Ammon's horn (tissue), 1 donor: ENCODE results near the gene HDHD2.
A peak's percentile ranks its signal among the peaks of the same experiment; 100 is the strongest.
"Not testable (repeated sequence)": the region's sequence is repeated elsewhere in the genome, so short reads cannot be mapped to it uniquely, and the experiment has no call there.

ENCODE experiments used
- DNase-seq: peaks from one replicate; pipeline ENCODE4 v3.0.0-alpha.2; 2016; ENCODE audit warnings: low spot score

HDHD2 gene, protein sequence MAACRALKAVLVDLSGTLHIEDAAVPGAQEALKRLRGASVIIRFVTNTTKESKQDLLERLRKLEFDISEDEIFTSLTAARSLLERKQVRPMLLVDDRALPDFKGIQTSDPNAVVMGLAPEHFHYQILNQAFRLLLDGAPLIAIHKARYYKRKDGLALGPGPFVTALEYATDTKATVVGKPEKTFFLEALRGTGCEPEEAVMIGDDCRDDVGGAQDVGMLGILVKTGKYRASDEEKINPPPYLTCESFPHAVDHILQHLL

DNA sequence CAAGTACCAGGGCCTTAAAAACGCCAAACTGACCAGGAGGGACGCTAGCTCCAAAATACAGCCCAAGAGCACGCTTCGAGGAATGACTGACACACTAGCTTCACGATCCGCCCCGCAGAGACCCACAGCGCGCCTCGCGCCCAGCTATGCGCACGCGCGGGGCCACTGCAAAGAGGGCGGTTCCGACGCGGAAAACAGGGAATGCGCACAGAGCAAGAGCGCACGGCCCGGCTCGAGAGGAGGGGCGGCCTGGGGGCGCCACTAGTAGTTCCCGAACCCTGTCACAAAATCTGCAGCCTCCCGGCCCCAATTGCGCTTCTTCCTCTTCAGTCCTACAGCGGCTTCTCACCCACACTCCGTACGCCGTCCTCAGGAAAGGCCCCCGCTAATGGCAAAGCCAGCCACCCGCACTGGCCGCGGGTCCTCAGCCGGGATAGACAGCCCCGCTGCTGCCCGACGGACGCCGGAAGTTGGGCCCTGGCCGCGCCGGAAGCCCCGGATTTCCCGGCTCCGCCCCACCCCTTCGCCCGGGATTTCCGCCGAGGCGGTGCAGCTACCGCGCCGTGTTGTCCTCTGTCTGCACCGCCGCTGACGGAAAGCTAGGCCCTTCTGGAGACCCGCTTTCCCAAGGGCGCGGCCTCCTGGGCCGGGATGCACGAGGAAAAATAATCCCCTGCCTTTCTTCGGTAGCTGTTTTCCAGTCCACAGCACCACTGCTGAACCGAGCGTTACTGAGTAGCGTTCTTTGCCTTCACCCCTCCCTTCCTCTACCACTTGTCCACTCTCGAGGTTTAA, at the start of gene HDHD2:
TSS of gene HDHD2 (minus strand) at position 472 of the 795 bp plus-strand sequence. CDS start 14,061 bp downstream, outside the sequence.
- DNase-seq = peak; percentile 81

DNA sequence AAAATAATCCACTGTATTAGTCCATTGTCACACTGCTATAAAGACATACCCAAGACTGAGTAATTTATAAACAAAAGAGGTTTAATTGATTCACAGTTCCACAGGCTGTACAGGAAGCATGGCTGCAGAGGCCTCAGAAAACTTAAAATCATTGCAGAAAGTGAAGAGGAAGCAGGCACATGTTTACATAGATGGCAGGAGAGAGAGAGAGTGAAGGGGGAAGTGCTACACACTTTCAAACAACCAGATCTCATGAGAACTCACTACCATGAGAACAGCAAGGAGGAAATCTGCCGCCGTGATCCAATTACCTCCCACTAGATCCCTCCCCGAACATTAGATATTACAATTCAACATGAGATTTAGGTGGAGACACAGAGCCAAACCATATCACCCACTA, 45.7 kb upstream of the HDHD2 start:
- not testable (repeated sequence) for DNase-seq

DNA sequence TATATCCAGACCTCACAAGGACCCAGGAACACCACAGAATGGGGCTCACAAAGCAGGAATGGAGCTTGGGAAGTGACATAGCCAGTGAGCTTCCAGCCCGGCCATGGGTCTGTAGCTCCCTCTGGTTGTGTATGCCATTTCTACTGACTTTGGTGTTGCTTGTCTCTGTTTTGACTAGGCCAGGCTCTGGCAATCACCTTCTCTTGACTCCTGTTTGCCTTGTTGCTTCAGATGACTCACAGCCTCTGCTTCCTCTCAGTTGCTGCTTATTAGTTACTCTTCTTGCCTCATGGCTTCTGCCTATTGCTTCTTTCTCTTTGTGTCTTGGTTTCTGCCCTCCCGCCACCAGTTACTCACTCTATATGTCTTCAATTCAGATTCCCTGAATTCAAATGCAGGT, 41.7 kb upstream of the HDHD2 start:
- DNase-seq = no peak

DNA sequence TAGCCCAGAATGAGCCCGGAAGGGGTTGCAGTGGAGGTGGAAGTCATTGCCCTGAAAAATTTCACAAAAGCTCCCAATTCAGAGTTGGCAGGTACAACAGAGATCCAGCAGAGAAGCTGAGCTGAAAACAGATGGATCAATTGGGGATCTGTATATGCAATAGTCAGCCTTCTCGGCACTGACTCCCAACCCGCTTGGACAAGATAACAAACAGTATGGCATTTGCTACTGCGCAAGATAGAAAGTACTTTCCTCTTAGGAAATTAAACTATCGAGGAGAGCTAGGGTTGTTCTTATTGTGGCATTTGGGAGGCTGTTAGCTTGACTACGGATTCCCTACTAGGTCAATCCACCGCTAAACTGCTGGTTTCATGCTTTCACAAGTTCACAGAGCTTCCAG, 37.4 kb upstream of the HDHD2 start:
- DNase-seq = no peak

DNA sequence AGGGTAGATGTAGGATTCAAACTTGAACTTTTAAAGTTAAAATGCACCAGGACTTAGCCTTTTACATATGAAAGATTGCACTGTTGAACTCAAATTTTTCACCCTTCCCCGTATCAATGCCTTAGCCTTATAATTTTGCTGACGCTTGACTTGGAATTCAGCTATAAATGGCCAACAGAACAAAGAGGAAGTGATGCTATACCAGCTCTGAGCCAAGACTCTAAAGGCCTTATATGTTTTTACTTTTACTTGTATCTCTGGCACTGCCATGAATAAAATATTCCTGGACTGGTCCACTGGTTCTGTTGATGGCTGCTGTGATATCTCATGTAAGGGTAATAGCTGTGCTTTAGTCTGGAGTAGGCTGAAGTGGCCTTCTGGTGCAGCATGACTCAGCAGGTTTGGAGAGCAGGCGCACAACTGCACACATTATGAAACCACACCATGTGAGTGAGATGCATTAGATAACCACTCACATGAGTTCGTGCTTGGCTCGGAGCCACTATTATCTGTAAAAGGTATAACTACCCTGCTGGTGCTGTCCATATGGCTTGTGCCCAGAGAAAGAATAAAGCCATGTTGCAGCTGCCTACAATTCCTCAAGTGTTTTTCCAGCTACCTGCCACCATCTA, 34.2 kb upstream of the HDHD2 start:
- no peak for DNase-seq

DNA sequence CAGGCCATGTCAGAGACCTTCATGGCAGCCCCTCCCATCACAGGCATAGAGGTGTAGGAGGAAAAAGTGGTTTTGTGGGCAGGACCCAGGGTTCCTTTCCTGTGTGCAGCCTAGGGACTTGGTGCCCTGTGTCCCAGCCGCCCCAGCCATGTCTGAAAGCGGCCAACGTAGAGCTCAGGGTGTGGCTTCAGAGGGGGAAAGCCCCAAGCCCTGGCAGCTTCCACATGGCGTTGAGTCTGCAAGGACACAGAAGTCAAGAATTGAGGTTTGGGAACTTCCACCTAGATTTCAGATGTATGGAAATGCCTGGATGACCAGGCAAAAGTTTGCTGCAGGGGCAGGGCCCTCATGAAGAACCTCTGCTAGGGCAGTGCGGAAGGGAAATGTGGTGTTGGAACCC, 31.9 kb upstream of the HDHD2 start:
- not testable (repeated sequence) for DNase-seq

DNA sequence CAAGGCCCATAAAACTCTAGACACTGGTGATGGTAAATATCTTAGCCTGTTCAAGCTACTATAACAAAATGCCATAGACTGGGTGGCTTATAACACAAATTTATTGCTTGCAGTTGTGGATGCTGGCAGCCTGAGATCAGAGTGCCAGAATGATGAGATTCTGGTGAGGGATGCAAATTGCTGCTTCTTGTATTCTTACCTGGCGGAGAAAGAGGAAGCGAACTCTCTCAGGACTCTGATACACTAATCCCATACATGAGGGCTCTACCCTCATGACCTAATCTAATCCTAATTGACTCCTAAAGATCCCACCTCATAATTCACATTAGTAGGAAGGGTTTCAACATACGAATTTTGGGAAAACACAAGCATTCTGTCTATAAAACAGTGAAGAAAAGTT, 30.5 kb upstream of the HDHD2 start:
- no peak for DNase-seq

DNA sequence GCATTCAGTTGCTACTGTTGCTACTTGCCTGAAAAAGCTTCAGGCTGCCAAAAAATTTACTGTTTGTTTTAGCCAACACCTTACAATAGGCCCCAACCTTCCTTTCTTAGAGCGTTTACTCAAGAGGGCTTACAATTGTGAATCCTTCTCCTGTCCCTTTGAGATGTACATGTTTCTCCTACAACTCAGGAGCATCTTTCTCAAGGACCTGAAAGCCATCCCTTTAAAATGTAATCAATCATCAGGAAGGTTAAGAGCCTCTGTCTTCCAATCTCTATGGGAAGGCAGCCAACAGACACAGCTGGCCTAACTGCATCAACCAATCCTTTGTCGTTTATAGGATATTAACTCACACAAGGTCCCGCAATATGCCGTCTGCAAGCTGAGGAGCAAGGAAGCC, 29.2 kb upstream of the HDHD2 start:
- no peak for DNase-seq

DNA sequence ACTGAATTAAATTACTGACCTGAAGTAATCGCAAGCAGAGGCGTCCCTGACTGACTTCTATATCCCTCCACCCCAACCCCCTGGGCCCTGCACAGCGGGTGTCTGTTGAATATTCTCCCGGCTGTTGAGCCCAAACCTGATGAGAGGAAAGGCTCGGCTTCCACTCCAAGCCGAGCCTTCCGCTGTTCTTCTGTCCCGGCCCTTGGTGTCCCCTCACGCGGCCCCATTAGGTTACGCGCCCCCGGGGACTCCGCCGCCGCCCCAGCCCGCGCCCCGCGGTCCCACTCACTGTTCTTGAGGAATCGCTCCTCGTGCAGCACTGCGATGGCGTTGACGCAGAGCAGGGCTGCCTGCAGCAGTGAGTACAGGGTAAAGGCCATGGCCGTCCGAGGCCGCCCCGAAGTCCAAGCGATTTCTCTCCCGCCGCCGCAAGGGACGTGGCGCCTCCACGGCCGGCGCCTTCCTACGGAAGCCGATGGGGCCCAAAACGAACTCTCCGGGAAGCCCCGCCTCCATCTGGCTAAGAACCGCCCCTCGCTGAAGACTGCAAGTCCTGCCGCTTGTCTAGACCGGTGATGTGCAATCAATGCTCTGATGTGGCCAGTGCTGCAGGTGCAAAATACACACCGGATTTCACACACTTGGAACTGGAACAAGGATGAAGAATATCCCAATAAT, 25.7 kb upstream of the HDHD2 start, which contains the start of gene IER3IP1:
TSS of gene IER3IP1 (minus strand) at position 467 of the 678 bp plus-strand sequence. CDS start at position 380, 87 bp downstream.
- DNase-seq = peak; percentile 91

DNA sequence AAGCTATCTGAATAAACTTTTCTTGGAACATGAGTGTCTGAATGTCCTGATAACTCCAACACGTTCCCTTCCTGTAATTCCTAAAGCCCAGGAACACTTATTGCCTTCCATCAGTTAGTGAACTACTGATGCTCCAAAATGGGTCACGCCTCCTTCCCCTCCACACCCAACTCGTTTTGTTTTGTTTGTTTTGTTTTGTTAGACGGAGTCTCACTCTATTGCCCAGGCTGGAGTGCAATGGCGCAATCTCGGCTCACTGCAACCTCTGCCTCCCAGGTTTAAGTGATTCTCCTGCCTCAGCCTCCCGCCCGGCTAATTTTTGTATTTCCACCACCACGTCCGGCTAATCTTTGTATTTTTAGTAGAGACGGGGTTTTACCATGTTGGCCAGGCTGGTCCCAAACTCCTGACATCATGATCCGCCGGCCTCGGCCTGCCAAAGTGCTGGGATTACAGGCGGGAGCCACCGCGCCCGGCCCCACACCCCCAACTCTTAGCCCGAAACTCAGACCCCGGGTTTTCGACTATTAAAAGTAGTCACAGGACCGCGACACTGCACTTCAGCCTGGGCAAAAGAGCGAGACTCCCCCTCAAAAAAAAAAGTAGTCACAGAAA, 25.1 kb upstream of the HDHD2 start:
- no peak for DNase-seq

DNA sequence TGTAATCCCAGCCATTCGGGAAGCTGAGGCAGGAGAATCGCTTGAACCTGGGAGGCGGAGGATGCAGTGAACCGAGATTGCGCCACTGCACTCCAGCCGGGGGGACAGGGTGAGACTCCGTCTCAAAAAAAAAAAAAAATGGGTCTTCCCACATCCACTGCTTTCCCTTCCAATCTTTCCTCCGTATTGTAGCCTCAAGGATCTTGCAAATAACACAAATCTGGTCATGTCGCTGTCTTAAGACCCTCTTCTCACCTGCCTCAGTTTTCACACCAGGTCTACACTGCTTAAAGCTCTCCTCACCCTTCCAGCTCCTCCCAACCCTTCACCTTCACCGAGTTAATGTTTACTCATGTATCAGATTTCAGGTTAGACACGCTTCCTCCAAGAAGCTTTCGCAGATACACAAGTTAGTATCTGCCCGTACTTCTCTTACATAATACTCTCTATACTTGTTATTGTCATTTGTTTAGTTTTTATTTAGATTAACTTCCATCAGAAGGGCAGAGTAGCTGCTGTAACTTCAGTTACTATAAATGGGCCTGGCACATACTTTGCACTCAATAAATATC, 24.3 kb upstream of the HDHD2 start:
- DNase-seq = no peak

DNA sequence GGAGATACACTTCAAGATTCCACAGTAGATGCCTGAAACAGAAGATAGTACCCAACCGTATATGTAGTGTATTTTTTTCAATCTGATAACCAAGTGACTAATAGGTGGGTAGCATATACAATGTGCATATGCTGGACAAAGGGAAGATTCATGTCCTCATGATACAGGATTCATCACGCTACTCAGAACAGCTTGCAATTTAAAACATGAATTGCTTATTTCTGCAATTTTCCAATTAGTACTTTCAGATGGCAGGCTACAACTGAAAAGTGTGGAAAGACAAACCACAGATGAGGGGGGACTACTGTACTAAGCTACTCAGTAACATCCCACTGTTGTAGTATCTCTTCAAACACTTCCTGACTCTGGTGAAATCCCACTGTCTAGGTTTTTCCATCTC, 22.2 kb upstream of the HDHD2 start:
- no peak for DNase-seq

DNA sequence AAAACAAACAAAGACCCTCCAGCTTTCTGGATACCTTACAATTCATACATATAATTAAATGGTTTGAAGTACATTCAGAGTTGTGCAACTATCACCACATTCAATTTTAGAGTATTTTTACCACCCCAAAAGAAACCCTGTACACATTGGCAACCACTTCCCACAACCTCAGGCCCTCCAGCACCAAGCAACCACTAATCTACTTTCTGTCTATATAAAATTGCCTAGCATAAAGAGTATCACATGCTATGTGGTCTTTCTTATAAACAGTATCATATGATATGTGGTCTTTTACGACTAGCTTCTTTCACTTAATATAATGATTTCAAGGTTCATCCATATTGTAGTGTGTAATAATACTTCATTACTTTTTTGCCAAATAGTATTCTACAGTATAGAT, 18.6 kb upstream of the HDHD2 start:
- DNase-seq = no peak

DNA sequence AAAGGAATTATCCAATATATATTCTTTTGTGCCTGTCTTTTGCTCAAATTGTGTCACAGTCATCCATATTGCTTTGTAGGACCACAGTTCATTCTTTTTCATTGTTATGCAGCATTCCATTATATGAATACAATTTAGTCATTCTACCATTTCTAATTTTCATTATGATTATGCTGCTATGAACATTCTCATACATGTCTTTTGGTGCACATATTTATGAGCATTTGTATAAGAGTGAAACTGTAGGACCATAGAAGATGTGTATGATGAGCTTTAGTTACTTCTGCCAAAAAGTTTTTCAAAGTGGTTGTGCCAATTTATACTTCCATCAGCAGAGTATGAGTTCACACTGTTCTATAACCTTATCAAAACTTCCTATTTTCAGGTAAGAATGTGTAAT, 18.2 kb upstream of the HDHD2 start:
- DNase-seq = no peak

DNA sequence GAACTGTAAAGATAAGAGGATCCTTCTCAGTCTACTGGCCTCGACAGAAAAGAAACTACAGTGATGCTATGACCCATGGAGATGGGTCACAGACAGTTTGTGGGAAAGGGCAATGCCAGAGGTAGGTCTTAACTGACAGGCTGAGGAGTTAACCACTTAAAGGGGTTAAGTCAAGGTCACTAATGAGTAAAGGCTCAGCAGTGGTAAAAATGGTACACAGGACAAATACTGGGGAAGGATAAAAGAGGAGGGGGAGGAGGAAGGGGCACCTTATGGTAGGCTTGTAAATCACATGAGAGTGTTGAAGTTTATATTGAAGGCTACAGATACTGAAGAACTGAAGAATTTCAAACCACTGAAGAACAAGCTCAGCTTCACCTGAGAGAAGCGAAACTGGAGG, 16.0 kb upstream of the HDHD2 start:
- DNase-seq = no peak

DNA sequence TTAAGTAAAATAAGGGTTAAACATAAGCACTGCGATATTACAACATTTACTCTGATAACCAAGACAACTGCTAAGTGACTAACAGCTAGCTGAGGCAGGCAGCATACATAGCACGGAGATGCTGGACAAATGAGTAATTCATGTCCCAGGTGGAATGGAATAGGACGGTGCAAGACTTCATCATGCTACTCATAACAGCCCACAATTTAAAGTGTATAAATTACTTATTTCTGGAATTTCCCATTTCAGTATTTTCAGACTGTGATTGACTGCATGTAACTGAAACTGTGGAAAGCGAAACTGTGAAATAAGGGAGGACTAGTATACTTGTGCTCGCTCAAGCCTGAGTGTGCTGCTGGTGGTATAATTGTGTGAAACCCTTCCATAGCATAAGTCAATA, 12.9 kb upstream of the HDHD2 start:
- no peak for DNase-seq

DNA sequence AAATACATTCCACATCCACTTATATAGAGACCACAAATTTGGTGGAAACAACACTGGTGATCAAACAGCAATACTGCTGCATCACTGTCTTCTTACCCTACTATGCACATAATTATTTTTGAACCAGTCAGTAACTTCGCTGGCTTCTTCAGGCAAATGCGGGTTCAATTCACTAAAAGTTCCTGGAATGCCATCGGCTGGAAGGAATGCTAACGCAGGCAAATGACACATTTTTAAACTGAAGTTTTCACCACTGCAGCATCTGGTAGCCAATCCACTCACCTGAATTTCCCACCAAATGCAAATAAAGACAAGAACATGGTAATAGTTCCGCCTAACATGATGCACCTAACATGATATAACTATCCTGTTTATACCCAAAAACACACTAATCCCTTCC, 10.0 kb upstream of the HDHD2 start:
- no peak for DNase-seq

DNA sequence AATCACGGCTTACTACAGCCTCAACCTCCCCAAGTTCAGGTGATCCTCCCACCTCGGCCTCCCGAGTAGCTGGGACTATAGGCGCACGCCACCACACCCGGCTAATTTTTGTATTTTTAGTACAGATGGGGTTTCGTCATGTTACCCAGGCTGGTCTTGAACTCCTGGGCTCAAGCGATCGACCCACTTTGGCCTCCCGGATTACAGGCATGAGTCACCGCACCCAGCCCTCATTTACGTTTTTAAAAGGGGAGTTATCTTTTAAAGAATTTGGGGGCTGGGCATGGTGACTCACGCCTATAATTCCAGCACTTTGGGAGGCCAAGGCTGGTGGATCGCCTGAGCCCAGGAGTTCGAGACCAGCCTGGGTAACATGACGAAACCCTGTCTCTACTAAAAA, 8.1 kb upstream of the HDHD2 start:
- DNase-seq = not testable (repeated sequence)

DNA sequence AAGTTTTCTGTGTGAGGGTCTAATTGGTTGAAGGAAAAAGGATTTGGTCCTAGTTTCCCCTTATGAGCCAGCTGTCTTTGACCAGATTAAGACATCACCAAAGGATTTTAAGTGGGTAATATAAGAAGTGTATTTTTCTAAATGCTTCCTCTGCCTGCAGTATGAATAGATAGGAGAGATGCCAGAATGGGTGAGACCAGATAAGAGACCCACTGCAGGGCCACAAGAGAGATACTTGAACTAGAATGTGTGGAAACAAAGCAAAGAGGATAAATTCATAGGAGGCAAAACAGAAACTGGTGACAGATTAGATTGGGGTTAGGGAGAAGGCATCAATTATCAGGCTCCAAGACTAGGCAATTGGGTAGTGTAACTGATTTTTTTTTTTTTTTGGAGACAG, 1.1 kb upstream of the HDHD2 start:
- no peak for DNase-seq

DNA sequence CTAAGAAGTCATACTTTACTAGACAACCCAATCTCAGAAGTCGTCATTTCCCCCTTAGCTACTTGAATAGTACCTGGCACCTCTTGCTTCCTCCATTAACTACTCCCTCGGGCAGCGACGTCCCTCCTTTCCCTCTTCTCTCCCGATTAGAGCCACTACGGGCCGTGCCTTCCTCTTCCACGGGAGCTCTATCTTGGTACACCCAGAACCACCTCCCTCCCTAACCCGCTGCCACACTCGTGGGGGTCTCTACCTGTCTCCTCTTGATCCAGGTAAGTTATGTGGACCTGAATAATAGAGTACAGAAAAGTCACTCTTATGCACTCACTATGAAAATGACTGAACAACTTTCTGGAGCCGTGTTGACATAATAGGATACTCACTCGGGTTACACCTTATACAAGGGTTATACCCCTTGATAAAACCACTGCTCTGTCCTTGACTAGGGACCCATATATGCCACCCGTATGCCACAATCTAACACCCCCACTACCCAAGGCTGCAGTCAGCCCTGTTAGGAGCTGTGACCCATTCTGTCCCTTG, 595 bp upstream of the HDHD2 start:
- DNase-seq = no peak

DNA sequence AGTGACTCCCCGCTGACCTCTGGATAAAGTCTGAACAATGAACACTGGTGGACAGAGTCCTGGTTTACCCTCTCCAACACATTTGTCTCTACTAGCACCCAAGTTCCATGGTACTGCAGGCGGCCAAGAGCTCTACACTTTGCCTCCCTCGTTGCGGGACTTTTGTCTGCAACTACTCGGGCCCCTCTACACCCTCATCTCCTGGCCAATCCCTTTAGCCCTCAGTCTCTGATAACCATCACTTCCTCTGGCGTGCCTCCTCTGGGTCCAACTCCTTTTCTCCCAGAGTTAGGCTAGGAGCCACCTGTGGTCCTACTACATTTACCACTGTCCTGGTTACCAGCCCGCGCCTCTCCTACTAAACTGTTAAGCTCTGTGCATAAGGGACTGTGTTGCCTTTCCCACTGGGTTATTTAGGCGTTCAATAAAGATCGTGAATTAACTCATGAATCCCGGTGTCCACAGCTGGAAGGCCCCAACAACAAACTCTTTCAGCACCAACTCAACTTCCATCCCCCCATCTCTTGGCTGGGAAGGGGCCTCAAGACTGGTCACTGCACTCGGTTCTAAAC, 757 bp downstream of the HDHD2 start:
- DNase-seq = peak; percentile 5
